HG03378 (cell line): ENCODE measurements around the gene EIF2A.

ENCODE experiments used
- ATAC-seq: cut with Tn5 transposase; IDR thresholded peaks from one replicate; pipeline ENCODE4 v1.9.1; 2021; ENCODE audit warnings: mild to moderate bottlenecking, moderate library complexity; ENCODE audit not compliant: unreplicated experiment

Gene EIF2A

GRCh38 chr3:150543128-150543527 lies 3.5 kb upstream of the EIF2A start:
- ATAC-seq = no peak

- ATAC-seq = no peak
These were observed 3.1 kb upstream of the EIF2A start for GRCh38 chr3:150543531-150543930.

GRCh38 chr3:150544041-150544440 lies 2.5 kb upstream of the EIF2A start:
- ATAC-seq = no peak

- no peak for ATAC-seq
These were observed 1.9 kb upstream of the EIF2A start for GRCh38 chr3:150544726-150545125.

GRCh38 chr3:150545419-150546225 lies 965 bp upstream of the EIF2A start:
- no peak for ATAC-seq

GRCh38 chr3:150547045-150547741 lies 606 bp downstream of the EIF2A start:
- no peak for ATAC-seq

- no peak for ATAC-seq
These were observed 9.4 kb downstream of the EIF2A start for GRCh38 chr3:150555859-150556436.

- no peak for ATAC-seq
These were observed 10.2 kb downstream of the EIF2A start for GRCh38 chr3:150556792-150557191.

- no peak for ATAC-seq
These were observed 11.1 kb downstream of the EIF2A start for GRCh38 chr3:150557725-150558124.

GRCh38 chr3:150564243-150564642 lies 17.7 kb downstream of the EIF2A start:
- ATAC-seq = no peak

GRCh38 chr3:150567328-150567727 lies 20.7 kb downstream of the EIF2A start:
- ATAC-seq = no peak

- no peak for ATAC-seq
These were observed 31.3 kb downstream of the EIF2A start for GRCh38 chr3:150577855-150578254.

GRCh38 chr3:150581174-150581573 lies 34.6 kb downstream of the EIF2A start:
- no peak for ATAC-seq

- peak; percentile 41 for ATAC-seq
These were observed 36.0 kb downstream of the EIF2A start for GRCh38 chr3:150582620-150583019.

GRCh38 chr3:150583028-150583427 lies 36.4 kb downstream of the EIF2A start:
- peak; percentile 52 for ATAC-seq

- no peak for ATAC-seq
These were observed 41.6 kb downstream of the EIF2A start for GRCh38 chr3:150588027-150588830.

- ATAC-seq = no peak
These were observed 43.2 kb downstream of the EIF2A start for GRCh38 chr3:150589759-150590158.

GRCh38 chr3:150594150-150594549 lies 47.6 kb downstream of the EIF2A start:
- ATAC-seq = no peak

- ATAC-seq = no peak
These were observed 51.1 kb downstream of the EIF2A start for GRCh38 chr3:150597646-150598045.

GRCh38 chr3:150599611-150600297 lies 53.2 kb downstream of the EIF2A start:
- ATAC-seq = peak; percentile 33
